ENCODE measurements around the gene TRIM38.
A peak's percentile ranks its signal among the peaks of the same experiment; 100 is the strongest.

Gene TRIM38

DNA sequence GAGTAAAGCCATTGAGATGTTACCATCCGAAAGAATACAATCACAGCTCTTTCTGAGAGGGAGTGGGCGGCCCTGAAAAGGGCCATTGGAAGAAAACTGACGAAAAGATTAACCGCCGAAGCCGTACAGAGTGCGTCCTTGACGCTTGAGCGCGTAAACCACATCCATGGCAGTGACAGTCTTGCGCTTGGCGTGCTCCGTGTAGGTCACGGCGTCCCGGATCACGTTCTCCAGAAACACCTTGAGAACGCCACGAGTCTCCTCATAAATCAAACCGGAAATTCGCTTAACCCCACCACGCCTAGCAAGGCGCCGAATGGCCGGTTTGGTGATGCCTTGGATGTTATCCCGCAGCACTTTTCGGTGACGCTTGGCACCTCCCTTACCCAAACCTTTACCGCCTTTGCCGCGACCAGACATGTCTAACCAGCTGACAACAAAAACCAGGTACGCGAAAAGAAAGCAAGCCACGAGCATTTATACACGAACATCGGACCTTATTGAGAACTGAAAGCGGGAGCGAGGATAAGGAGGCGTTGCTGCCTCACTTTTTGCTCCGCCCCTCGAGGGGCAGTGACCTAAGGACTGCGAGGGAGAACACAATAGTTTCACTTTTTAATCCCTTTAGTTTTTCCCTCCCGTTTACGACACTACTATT lies 64.4 kb downstream of the TRIM38 start:
- no peaks in the 10 kb centered on the region for H3K9me3 ChIP-seq (ENCODE audit: control insufficient read depth, insufficient read depth, low read depth, low read length)
- peaks cover 18% of the 10 kb centered on the region for H3K4me1 ChIP-seq (ENCODE audit: control insufficient read depth, insufficient read depth, low read length)
- H3K4me3 ChIP-seq (ENCODE audit: low read depth, low read length) = peak overlapping the region; percentile 48
- H3K27ac ChIP-seq (ENCODE audit: extremely low read depth, low read depth, low read length) = peak overlapping the region; percentile 47
- no peaks in the 10 kb centered on the region for H3K36me3 ChIP-seq (ENCODE audit: control insufficient read depth in 2 of 2, insufficient read depth in 1 of 2, low read length in 2 of 2)
- CTCF ChIA-PET = interaction anchor here (0.7 to 17.8 kb wide), 17 partner anchors 11 to 250 kb away, joined by 3 to 198 read pairs (median 5); no protein-coding TSS in a partner anchor
- POLR2A ChIA-PET = interaction anchor here (0.7 to 3.4 kb wide), 19 partner anchors 10 to 1811 kb away, joined by 3 to 57 read pairs (median 6); a partner anchor contains a TSS
- TF ChIP-seq MEIS1 (CRISPR knock-in tag; IDR thresholded peaks at IDR 0.05; ENCODE audit: borderline replicate concordance) = no peak
- TF ChIP-seq ZNF2 (tag by site-specific recombination; IDR thresholded peaks at IDR 0.05) = peak; percentile 95
- 0 out of 2 replicates have a peak, but pooled peaks have one; percentile 18 for TF ChIP-seq ZNF664 (tag by site-specific recombination; IDR thresholded peaks at IDR 0.05)
- TF ChIP-seq ZNF248 (tag by site-specific recombination; IDR thresholded peaks at IDR 0.05) = no peak
- no peak for TF ChIP-seq ZNF571 (tag by site-specific recombination; IDR thresholded peaks at IDR 0.05)
- no peak for TF ChIP-seq ZNF621 (tag by site-specific recombination; IDR thresholded peaks at IDR 0.05)
- TF ChIP-seq ZFP41 (tag by site-specific recombination; IDR thresholded peaks at IDR 0.05; ENCODE audit: borderline replicate concordance) = no peak
- peak; percentile 75 for TF ChIP-seq ZNF335 (tag by site-specific recombination; conservative IDR thresholded peaks at IDR 0.05)
- peak; percentile 76; the same call in 1 of the 2 replicates for TF ChIP-seq ZNF837 (tag by site-specific recombination; IDR thresholded peaks at IDR 0.05)
- peak; percentile 97 for TF ChIP-seq ZFP37 (tag by site-specific recombination; IDR thresholded peaks at IDR 0.05)
- TF ChIP-seq KLF7 (tag by site-specific recombination; IDR thresholded peaks at IDR 0.05; ENCODE audit: borderline replicate concordance) = peak; percentile 49; the same call in 1 of the 2 replicates
- no peak for TF ChIP-seq ZNF114 (tag by site-specific recombination; IDR thresholded peaks at IDR 0.05)
- no peak for TF ChIP-seq ZNF433 (tag by site-specific recombination; IDR thresholded peaks at IDR 0.05; ENCODE audit: low read depth)
- no peak for TF ChIP-seq ZNF292 (tag by site-specific recombination; IDR thresholded peaks at IDR 0.05; ENCODE audit: borderline replicate concordance, low read depth)
- TF ChIP-seq HOXA7 (CRISPR knock-in tag; IDR thresholded peaks at IDR 0.05; ENCODE audit: borderline replicate concordance) = no peak
- no peak for TF ChIP-seq TRIM28 (IDR thresholded peaks at IDR 0.05; ENCODE audit: borderline replicate concordance, low read length)
- no peak for TF ChIP-seq ZNF274 (IDR thresholded peaks at IDR 0.05; ENCODE audit: low read length)
- TF ChIP-seq ZNF274 (tag by site-specific recombination; IDR thresholded peaks at IDR 0.05; ENCODE audit: borderline replicate concordance) = no peak
- no peak for TF ChIP-seq SALL2 (tag by site-specific recombination; IDR thresholded peaks at IDR 0.05; ENCODE audit: borderline replicate concordance)
- TF ChIP-seq ZNF692 (tag by site-specific recombination; IDR thresholded peaks at IDR 0.05) = peak; percentile 78
- no peak for TF ChIP-seq ZNF549 (tag by site-specific recombination; IDR thresholded peaks at IDR 0.05)
- no peak for TF ChIP-seq SCRT1 (tag by site-specific recombination; IDR thresholded peaks at IDR 0.05; ENCODE audit: borderline replicate concordance)
- TF ChIP-seq ZBTB10 (tag by site-specific recombination; IDR thresholded peaks at IDR 0.05) = 0 out of 2 replicates have a peak, but pooled peaks have one; percentile 20
- no peak for TF ChIP-seq ZNF138 (tag by site-specific recombination; IDR thresholded peaks at IDR 0.05; ENCODE audit: borderline replicate concordance)
- no peak for TF ChIP-seq ZNF701 (tag by site-specific recombination; IDR thresholded peaks at IDR 0.05)
- TF ChIP-seq, protein P1, sequence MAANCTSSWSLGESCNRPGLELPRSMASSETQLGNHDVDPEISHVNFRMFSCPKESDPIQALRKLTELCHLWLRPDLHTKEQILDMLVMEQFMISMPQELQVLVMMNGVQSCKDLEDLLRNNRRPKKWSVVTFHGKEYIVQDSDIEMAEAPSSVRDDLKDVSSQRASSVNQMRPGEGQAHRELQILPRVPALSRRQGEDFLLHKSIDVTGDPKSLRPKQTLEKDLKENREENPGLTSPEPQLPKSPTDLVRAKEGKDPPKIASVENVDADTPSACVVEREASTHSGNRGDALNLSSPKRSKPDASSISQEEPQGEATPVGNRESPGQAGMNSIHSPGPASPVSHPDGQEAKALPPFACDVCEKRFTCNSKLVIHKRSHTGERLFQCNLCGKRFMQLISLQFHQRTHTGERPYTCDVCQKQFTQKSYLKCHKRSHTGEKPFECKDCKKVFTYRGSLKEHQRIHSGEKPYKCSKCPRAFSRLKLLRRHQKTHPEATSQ (tag by site-specific recombination; IDR thresholded peaks at IDR 0.05) = no peak
- no peak for TF ChIP-seq BCL6B (tag by site-specific recombination; IDR thresholded peaks at IDR 0.05)
- peak; percentile 35; the same call in 1 of the 2 replicates for TF ChIP-seq ZNF624 (tag by site-specific recombination; IDR thresholded peaks at IDR 0.05)
- TF ChIP-seq ZNF26 (tag by site-specific recombination; IDR thresholded peaks at IDR 0.05) = no peak
- TF ChIP-seq SP7 (tag by site-specific recombination; IDR thresholded peaks at IDR 0.05) = peak; percentile 80
- peak; percentile 2; the same call in 1 of the 2 replicates for TF ChIP-seq ZNF654 (tag by site-specific recombination; IDR thresholded peaks at IDR 0.05; ENCODE audit: low read depth)
